ENCODE data around the gene GPS1.

DNA sequence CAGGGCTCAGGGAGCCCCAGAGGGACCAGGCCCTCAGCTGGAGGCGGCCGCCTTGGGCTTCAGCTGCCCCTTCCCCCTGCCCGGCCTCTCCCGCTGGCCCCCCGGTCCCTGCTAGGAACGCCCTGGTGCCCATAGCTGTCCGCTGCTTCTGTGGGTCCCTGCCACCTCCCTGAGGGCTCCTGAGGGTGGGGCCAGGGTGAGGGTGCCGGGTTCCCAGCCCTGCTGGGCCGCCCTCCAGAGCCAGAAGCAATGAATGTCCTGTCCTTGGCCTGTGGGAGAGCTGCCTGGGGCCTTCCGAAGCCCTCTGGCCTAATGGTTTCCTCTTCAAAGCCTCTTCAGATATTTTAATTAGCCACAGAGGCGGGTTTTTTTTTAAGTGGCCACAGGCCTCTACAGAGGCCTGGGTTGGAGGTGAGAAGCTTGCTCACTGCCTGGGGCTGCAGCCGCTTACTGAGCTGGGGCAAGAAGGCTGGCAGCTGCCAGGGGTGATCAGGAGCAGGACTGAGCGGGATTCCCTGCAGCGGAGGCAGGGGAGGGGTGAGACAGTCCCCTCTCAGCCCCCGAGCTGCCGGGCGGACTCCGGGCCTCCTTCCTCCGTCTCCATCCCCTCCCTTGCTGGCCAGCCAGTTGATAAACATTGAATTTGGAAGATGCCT lies 38.9 kb upstream of the GPS1 start:
- TF ChIP-seq, protein P1, sequence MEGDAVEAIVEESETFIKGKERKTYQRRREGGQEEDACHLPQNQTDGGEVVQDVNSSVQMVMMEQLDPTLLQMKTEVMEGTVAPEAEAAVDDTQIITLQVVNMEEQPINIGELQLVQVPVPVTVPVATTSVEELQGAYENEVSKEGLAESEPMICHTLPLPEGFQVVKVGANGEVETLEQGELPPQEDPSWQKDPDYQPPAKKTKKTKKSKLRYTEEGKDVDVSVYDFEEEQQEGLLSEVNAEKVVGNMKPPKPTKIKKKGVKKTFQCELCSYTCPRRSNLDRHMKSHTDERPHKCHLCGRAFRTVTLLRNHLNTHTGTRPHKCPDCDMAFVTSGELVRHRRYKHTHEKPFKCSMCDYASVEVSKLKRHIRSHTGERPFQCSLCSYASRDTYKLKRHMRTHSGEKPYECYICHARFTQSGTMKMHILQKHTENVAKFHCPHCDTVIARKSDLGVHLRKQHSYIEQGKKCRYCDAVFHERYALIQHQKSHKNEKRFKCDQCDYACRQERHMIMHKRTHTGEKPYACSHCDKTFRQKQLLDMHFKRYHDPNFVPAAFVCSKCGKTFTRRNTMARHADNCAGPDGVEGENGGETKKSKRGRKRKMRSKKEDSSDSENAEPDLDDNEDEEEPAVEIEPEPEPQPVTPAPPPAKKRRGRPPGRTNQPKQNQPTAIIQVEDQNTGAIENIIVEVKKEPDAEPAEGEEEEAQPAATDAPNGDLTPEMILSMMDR (IDR thresholded peaks at IDR 0.05 in 2 of 3, conservative IDR thresholded peaks at IDR 0.05 in 1 of 3; ENCODE audit: insufficient read depth in 2 of 3, low read depth in 1 of 3, low read length in 3 of 3) = no peak
- TF ChIP-seq POLR2A (conservative IDR thresholded peaks at IDR 0.05) = no peak
- no peak for TF ChIP-seq E2F3 (CRISPR knock-in tag; IDR thresholded peaks at IDR 0.05)
- no peak for TF ChIP-seq CC2D1A (IDR thresholded peaks at IDR 0.05)
- TF ChIP-seq TFAM (CRISPR knock-in tag; conservative IDR thresholded peaks at IDR 0.05) = no peak
- no peak for TF ChIP-seq ETV5 (CRISPR knock-in tag; IDR thresholded peaks at IDR 0.05; ENCODE audit: low read depth)

Measured in K562 (cell line).